Tibial nerve (tissue), 4 donors: ENCODE results near the gene PPBP.

Experiments used
- EP300 ChIP-seq, 2 donors: sonication (generic); formaldehyde crosslinking; IDR thresholded peaks; one replicate each; pipeline ENCODE4 v1.6.1; 2017; ENCODE audit warnings: antibody characterized with exemption in 2 of 2, mild to moderate bottlenecking in 1 of 2
- POLR2A ChIP-seq, 2 donors: fragments of 450-650 bp; IDR thresholded peaks; one replicate each; pipeline ENCODE4 v1.6.1; 2017; ENCODE audit warnings: antibody characterized with exemption in 2 of 2, mild to moderate bottlenecking in 2 of 2, moderate library complexity in 2 of 2
- TF ChIP-seq, protein P1 (sequence below), 5 experiments: fragments of 200-600 bp in 3 of 5; fragments of 450-650 bp in 2 of 5; sonication (generic) in 3 of 5; IDR thresholded peaks; one replicate each; pipeline ENCODE4 v1.5.1; 2016 to 2019; ENCODE audit warnings: antibody characterized with exemption in 5 of 5, mild to moderate bottlenecking in 3 of 5, moderate library complexity in 2 of 5

DNA sequence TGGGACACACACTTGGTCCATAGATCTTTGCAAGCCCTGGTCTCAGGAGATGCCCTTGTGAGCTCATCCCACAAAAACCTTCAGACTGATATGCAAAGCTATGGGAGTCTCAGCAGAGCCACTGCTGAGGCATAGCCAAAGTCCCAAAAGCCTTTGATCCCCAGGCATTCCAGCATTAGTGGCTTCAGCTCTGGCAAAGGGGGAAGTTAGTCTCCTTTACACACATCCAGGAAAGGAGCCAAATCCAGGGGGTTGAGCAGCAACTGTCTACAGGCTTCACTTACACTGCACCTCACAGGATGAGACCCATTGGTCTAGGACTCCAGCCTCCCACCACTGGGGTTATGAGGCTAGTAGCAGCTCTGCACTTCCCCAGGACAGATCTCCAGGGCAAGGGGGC lies 20.1 kb downstream of the PPBP start:
- TF ChIP-seq, protein P1, sequence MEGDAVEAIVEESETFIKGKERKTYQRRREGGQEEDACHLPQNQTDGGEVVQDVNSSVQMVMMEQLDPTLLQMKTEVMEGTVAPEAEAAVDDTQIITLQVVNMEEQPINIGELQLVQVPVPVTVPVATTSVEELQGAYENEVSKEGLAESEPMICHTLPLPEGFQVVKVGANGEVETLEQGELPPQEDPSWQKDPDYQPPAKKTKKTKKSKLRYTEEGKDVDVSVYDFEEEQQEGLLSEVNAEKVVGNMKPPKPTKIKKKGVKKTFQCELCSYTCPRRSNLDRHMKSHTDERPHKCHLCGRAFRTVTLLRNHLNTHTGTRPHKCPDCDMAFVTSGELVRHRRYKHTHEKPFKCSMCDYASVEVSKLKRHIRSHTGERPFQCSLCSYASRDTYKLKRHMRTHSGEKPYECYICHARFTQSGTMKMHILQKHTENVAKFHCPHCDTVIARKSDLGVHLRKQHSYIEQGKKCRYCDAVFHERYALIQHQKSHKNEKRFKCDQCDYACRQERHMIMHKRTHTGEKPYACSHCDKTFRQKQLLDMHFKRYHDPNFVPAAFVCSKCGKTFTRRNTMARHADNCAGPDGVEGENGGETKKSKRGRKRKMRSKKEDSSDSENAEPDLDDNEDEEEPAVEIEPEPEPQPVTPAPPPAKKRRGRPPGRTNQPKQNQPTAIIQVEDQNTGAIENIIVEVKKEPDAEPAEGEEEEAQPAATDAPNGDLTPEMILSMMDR (IDR thresholded peaks at IDR 0.05) = no peak
- no peak for TF ChIP-seq POLR2A (IDR thresholded peaks at IDR 0.05)
- no peak for TF ChIP-seq EP300 (IDR thresholded peaks at IDR 0.05)
